ENCODE measurements around the gene IQSEC1. TPM values are rescaled to one million over a fixed set of nuclear protein-coding genes. Genes with fewer than 3 reads are reported as not detected.

The IQSEC1 gene
- total and polyA plus RNA-seq, 9 of the 15 experiments (the other 6 are each of a cell fraction or from before 2014, with no cell fraction given) = 0.56 to 39.0 (median 6.8) TPM

DNA sequence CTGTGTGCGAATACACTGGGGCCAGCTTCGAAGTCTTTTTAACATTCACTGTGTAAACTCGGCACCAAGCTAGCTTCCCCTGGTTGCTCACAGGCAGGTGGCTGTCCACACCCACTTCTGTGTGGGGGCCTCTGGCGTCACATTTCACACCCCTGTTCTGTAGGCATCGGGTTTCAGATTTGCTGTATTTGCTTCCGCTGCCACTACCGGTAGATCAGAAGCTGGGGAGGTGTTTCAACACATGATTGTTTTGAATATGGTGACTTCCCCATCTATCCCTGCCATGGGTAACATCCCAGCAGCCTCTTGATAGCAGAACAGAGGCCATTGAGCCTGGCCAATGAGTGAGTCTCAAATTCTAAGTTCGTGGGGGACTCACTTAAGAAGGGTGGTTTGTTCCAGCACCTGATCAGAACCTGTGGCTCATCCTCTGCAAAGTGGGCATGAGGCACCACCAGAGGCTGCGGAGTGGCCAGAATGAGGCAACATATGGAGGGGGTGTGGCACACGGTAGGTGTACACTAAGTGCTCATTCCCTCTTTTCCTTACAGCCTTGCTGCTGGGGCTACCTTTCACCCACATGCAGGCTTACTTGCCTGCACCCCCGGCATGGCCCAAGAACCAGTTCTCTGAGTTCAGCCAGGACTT is 61.5 kb downstream of the IQSEC1 start (continued):
- TF ChIP-seq, protein P1, sequence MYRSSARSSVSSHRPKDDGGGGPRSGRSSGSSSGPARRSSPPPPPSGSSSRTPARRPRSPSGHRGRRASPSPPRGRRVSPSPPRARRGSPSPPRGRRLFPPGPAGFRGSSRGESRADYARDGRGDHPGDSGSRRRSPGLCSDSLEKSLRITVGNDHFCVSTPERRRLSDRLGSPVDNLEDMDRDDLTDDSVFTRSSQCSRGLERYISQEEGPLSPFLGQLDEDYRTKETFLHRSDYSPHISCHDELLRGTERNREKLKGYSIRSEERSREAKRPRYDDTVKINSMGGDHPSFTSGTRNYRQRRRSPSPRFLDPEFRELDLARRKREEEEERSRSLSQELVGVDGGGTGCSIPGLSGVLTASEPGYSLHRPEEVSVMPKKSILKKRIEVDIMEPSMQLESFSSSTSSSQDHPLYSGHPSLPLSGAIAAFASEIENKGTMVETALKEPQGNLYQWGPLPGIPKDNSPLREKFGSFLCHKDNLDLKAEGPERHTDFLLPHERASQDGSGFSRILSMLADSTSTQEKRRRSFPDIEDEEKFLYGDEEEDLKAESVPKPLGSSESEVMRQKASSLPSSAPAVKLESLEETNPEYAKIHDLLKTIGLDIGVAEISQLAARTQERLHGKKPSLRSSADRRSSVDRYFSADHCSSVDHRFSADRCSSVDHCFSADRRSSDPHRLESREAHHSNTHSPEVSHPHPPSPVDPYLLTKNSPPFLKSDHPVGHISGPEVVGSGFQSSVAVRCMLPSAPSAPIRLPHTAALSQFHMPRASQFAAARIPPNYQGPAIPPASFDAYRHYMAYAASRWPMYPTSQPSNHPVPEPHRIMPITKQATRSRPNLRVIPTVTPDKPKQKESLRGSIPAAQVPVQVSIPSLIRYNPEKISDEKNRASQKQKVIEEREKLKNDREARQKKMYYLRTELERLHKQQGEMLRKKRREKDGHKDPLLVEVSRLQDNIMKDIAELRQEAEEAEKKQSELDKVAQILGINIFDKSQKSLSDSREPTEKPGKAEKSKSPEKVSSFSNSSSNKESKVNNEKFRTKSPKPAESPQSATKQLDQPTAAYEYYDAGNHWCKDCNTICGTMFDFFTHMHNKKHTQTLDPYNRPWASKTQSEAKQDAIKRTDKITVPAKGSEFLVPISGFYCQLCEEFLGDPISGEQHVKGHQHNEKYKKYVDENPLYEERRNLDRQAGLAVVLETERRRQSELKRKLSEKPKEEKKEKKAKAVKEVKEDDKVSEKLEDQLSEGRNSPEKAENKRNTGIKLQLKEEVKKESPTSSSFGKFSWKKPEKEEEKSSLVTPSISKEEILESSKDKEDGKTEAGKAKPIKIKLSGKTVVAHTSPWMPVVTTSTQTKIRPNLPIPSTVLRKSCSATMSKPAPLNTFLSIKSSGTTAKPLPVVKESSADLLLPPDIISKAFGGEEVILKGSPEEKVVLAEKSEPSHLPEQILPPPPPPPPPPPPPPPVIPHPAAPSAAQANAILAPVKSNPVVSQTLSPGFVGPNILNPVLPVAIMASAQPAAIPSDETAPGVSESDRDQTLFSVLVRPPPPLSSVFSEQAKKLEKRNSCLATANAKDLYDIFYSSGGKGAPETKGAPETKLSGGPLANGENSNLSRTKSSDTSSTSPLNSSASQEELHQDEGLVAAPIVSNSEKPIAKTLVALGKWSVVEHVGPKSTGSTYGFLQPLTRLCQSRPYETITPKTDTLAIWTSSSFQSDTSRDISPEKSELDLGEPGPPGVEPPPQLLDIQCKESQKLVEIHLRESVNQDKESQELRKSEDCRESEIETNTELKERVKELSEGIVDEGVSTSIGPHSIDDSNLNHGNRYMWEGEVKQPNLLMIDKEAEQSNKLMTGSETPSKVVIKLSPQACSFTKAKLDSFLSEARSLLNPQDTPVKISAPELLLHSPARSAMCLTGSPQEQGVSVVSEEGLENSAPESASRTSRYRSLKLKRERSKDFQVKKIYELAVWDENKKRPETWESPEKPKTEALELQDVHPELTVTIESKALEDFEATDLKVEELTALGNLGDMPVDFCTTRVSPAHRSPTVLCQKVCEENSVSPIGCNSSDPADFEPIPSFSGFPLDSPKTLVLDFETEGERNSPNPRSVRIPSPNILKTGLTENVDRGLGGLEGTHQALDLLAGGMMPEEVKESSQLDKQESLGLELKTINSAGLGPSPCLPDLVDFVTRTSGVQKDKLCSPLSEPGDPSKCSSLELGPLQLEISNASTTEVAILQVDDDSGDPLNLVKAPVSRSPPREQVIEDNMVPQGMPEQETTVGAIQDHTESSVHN (IDR thresholded peaks at IDR 0.05; ENCODE audit: borderline replicate concordance in 1 of 2, low read depth in 1 of 2) = no peak
- TF ChIP-seq RBM34 (IDR thresholded peaks at IDR 0.05; ENCODE audit: borderline replicate concordance, insufficient read depth, low read length) = no peak
- TF ChIP-seq HNRNPH1 (optimal IDR thresholded peaks at IDR 0.05; ENCODE audit: low read depth, low read length) = no peak
- TF ChIP-seq, protein P2, sequence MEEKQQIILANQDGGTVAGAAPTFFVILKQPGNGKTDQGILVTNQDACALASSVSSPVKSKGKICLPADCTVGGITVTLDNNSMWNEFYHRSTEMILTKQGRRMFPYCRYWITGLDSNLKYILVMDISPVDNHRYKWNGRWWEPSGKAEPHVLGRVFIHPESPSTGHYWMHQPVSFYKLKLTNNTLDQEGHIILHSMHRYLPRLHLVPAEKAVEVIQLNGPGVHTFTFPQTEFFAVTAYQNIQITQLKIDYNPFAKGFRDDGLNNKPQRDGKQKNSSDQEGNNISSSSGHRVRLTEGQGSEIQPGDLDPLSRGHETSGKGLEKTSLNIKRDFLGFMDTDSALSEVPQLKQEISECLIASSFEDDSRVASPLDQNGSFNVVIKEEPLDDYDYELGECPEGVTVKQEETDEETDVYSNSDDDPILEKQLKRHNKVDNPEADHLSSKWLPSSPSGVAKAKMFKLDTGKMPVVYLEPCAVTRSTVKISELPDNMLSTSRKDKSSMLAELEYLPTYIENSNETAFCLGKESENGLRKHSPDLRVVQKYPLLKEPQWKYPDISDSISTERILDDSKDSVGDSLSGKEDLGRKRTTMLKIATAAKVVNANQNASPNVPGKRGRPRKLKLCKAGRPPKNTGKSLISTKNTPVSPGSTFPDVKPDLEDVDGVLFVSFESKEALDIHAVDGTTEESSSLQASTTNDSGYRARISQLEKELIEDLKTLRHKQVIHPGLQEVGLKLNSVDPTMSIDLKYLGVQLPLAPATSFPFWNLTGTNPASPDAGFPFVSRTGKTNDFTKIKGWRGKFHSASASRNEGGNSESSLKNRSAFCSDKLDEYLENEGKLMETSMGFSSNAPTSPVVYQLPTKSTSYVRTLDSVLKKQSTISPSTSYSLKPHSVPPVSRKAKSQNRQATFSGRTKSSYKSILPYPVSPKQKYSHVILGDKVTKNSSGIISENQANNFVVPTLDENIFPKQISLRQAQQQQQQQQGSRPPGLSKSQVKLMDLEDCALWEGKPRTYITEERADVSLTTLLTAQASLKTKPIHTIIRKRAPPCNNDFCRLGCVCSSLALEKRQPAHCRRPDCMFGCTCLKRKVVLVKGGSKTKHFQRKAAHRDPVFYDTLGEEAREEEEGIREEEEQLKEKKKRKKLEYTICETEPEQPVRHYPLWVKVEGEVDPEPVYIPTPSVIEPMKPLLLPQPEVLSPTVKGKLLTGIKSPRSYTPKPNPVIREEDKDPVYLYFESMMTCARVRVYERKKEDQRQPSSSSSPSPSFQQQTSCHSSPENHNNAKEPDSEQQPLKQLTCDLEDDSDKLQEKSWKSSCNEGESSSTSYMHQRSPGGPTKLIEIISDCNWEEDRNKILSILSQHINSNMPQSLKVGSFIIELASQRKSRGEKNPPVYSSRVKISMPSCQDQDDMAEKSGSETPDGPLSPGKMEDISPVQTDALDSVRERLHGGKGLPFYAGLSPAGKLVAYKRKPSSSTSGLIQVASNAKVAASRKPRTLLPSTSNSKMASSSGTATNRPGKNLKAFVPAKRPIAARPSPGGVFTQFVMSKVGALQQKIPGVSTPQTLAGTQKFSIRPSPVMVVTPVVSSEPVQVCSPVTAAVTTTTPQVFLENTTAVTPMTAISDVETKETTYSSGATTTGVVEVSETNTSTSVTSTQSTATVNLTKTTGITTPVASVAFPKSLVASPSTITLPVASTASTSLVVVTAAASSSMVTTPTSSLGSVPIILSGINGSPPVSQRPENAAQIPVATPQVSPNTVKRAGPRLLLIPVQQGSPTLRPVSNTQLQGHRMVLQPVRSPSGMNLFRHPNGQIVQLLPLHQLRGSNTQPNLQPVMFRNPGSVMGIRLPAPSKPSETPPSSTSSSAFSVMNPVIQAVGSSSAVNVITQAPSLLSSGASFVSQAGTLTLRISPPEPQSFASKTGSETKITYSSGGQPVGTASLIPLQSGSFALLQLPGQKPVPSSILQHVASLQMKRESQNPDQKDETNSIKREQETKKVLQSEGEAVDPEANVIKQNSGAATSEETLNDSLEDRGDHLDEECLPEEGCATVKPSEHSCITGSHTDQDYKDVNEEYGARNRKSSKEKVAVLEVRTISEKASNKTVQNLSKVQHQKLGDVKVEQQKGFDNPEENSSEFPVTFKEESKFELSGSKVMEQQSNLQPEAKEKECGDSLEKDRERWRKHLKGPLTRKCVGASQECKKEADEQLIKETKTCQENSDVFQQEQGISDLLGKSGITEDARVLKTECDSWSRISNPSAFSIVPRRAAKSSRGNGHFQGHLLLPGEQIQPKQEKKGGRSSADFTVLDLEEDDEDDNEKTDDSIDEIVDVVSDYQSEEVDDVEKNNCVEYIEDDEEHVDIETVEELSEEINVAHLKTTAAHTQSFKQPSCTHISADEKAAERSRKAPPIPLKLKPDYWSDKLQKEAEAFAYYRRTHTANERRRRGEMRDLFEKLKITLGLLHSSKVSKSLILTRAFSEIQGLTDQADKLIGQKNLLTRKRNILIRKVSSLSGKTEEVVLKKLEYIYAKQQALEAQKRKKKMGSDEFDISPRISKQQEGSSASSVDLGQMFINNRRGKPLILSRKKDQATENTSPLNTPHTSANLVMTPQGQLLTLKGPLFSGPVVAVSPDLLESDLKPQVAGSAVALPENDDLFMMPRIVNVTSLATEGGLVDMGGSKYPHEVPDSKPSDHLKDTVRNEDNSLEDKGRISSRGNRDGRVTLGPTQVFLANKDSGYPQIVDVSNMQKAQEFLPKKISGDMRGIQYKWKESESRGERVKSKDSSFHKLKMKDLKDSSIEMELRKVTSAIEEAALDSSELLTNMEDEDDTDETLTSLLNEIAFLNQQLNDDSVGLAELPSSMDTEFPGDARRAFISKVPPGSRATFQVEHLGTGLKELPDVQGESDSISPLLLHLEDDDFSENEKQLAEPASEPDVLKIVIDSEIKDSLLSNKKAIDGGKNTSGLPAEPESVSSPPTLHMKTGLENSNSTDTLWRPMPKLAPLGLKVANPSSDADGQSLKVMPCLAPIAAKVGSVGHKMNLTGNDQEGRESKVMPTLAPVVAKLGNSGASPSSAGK (IDR thresholded peaks at IDR 0.05) = peak; percentile 87; the same call in 1 of the 2 replicates
- no peak for TF ChIP-seq CBX5 (IDR thresholded peaks at IDR 0.05; ENCODE audit: borderline replicate concordance, low read depth)
- TF ChIP-seq ZNF644 (tag; IDR thresholded peaks at IDR 0.05; ENCODE audit: low read depth) = no peak
